Measurements from ENCODE around the gene ANKRD28.
"Not testable (repeated sequence)": the region's sequence is repeated elsewhere in the genome, so short reads cannot be mapped to it uniquely, and the experiment has no call there.

GRCh38 chr3:15774931-15775560, 22.7 kb downstream of the ANKRD28 start:
- TF ChIP-seq CTCF, POLR2A (IDR thresholded peaks at IDR 0.05): not testable (repeated sequence)

Measured in prostate gland (tissue), 2 donors.